HG03575 (cell line): ENCODE results near the gene PRKAG1.

ENCODE experiments used
- ATAC-seq: cut with Tn5 transposase; IDR thresholded peaks from one replicate; pipeline ENCODE4 v1.9.1; 2021; ENCODE audit not compliant: unreplicated experiment, insufficient number of reproducible peaks, low FRiP score; ENCODE audit errors: extremely low read depth

PRKAG1 gene

GRCh38 chr12:48993787-48994186 is 24.8 kb downstream of the PRKAG1 start:
- ATAC-seq, result no peak

GRCh38 chr12:48991247-48992050 is 27.1 kb downstream of the PRKAG1 start:
- no peak for ATAC-seq

- no peak for ATAC-seq
Measured at GRCh38 chr12:48990552-48990951, 28.0 kb downstream of the PRKAG1 start.

GRCh38 chr12:48988030-48988649 is 30.4 kb downstream of the PRKAG1 start:
- ATAC-seq, result no peak

- ATAC-seq, result no peak
Measured at GRCh38 chr12:48986720-48987291, 31.8 kb downstream of the PRKAG1 start.

GRCh38 chr12:48985901-48986300 is 32.7 kb downstream of the PRKAG1 start:
- no peak for ATAC-seq

- ATAC-seq, result no peak
Measured at GRCh38 chr12:48985475-48985897, 33.1 kb downstream of the PRKAG1 start.

- ATAC-seq, result no peak
Measured at GRCh38 chr12:48982397-48983080, 36.0 kb downstream of the PRKAG1 start.

- ATAC-seq, result no peak
Measured at GRCh38 chr12:48981757-48982157, 36.8 kb downstream of the PRKAG1 start.

- no peak for ATAC-seq
Measured at GRCh38 chr12:48980953-48981756, 37.4 kb downstream of the PRKAG1 start.

- no peak for ATAC-seq
Measured at GRCh38 chr12:48980389-48980952, 38.1 kb downstream of the PRKAG1 start.

GRCh38 chr12:48979602-48980388 is 38.8 kb downstream of the PRKAG1 start:
- no peak for ATAC-seq

- ATAC-seq, result no peak
Measured at GRCh38 chr12:48978741-48979601, 39.6 kb downstream of the PRKAG1 start.

- no peak for ATAC-seq
Measured at GRCh38 chr12:48978291-48978740, 40.3 kb downstream of the PRKAG1 start, which contains the start of gene WNT1. TSS of gene WNT1 (plus strand) at chr12:48978322. CDS start at chr12:48978651, 329 bp downstream.

GRCh38 chr12:48977290-48978281 is 41.0 kb downstream of the PRKAG1 start:
- no peak for ATAC-seq
